ENCODE results near the gene MYO5A.
A peak's percentile ranks its signal among the peaks of the same experiment; 100 is the strongest.
"Not testable (repeated sequence)": the region's sequence is repeated elsewhere in the genome, so short reads cannot be mapped to it uniquely, and the experiment has no call there.

Gene MYO5A

DNA sequence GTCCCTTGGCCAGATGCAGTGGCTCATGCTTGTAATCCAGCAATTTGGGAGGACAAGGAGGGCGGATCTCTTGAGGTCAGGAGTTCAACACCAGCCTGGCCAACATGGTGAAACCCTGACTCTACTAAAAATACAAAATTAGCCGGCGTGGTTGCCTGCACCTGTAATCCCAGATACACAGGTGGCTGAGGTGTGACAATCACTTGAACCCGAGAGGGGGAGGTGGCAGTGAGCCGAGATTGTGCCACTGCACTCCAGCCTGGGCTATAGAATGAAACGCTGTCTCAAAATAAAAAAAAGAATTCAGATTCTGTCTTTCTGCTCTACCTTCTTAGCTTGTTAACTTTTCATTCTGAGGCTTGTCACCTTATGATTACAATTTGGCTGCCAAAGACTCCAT is 22.1 kb downstream of the MYO5A start:
- DNase-seq = no peak

DNA sequence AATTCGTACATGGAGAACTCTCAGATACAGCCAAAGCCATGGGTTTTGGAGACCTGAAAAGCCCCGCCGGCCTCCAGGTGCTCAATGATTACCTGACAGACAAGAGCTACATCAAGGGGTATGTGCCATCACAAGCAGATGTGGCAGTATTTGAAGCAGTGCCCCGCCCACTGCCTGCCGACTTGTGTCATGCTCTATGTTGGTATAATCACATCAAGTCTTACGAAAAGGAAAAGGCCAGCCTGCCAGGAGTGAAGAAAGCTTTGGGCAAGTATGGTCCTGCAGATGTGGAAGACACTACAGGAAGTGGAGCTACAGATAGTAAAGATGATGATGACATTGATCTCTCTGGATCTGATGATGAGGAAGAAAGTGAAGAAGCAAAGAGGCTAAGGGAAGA is 23.5 kb downstream of the MYO5A start:
- no peak for DNase-seq

DNA sequence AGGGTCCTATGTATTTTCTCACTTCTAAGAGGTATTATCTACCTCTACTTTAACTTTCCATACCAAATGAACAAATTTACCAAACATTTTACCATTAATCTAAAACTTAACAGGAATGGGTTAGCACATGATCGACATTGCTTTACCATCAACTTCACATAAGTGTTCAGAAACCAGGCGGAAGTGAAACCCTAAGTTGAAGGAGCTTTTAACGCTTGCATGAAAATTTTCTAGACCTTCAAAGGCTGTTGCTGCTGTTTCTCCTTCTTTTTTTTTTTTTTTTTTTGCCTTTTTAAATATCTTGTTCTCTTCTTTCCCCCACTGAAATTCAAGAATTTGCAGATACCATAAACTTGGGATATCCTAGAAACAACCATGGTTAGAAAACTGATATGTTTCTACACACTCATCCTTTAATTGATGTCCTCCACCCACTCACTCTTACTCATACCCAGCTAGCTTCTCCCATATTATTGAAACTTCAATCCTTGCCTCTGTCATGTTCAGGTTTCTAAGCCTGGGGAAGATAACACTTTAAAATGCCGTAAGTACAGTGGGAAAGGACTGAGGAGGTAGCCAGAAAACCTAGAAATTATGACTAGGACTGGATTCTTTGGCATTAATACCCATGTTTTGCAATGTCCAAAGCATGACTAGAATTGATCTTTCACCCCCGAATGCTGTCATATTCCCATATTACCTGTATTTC is 24.7 kb downstream of the MYO5A start:
- no peak for DNase-seq

DNA sequence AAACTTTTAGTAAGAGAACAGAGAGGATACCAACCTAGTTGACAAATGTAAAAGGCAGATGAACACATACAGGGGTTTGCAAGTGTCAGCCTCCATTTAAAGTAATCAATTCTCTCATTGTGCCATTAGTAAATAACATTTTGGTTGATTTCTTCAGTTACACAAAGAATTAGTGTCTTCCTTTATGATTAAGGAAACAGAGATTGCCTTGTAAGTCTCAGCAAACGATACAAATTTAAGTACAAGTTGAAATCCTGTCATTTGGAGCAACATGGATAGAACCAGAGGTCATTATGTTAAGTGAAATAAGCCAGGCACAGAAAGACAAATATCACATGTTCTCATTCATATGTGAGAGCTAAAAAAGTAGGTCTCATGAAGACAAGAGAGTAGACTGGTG is 26.1 kb downstream of the MYO5A start:
- DNase-seq = no peak

DNA sequence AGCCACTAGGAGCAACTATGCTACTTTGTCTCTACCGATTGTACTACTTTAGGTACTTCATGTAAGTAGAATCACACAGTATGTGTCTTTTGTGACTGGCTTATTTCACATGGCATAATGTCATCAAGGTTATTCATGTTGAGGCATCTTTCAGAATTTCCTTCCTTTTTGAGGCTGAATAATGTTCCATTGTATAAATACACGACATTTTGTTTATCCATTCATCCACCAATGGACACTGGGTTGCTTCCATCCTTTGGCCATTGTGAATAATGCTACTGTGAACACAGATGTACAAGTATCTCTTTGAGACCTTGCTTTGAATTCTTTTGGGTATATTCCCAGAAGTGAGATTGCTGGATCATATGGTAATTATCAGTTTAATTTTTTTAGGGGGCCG is 29.2 kb downstream of the MYO5A start:
- peak in 1 of 51 donors; percentile 32 for DNase-seq

DNA sequence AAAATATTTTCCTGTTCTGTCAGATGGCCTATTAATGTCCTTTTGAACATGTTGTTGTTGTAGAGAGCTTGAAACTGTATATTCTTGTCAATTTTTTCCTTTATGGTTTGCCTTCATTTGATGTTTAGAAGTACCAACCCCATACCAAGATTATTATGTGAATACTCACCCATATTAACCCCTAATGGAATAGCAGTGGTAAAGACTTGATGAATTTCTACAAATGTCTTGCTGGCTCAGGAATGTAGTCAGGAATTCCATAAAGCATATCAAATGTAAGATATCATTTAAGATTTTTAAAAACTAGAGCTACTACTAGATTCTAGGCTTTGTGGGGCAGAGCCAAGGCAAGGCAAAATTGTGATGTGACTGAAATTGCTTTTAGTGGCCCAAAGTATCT is 30.0 kb downstream of the MYO5A start:
- DNase-seq = no peak

DNA sequence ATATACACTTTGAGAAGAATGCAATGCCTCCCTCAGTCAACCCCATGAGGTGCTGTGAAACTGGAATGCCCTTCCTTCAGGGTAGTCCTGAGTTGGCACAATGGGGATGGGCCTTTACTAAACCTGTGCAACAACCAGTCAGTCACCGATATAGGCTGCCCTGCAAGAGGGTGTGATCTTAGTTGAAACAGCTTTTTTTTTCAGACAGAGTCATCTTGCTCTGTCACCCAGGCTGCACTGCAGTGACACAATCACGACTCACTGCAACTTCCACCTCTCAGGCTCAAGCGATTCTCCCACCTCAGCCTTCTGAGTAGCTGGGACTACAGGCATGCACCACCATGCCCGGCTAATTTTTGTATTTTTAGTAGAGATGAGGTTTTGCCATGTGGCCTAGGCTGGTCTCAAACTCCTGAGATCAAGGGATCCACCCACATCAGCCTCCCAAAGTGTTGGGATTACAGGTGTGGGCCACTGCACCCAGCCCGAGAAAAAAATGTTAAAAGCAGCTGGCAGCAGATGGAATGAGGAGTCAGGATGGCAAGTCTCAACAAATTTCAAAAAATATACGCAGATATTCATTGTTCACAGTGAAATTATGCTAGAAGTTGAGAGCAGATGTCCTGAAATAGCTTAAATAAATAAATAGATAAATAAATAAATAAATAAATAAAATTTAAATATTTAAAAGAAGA is 31.8 kb downstream of the MYO5A start:
- DNase-seq = peak in 1 of 51 donors; percentile 43

DNA sequence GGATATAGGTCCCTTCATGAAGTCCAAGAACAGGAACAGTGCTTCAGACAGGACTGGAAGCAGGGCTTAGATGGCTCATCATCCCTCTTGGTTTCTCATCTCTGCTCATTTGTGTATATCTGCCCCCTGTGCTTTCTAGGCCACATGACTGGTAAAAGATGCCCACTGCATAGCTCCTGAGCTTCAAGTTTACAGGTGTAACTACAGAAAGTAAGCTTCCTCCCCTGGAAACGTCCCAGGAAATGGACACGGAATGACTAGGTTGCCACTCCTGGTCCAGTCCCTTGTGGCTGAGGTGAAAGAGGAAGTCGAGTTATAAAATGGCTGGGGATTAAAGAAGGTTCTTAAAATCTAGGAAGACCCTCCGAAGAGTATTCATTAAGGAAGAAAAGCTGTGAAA is 32.5 kb downstream of the MYO5A start:
- no peak for DNase-seq

DNA sequence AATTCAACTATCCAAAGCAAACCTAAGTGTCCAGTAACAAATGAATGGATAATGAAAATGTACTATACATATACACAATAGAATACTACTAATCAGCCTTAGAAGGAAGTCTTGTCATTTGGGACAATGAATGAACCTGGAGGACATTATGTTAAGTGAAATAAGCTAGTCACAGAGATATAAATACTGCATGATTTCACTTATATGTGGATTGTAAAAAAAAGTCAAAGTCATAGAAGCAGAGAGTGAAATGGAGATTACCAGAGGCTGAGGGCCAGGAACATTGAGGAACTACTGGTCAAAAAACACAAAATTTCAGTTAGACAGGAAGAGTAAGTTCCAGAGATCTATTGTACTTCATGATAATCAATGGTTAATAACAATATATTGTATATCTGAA is 33.6 kb downstream of the MYO5A start:
- no peak for DNase-seq

DNA sequence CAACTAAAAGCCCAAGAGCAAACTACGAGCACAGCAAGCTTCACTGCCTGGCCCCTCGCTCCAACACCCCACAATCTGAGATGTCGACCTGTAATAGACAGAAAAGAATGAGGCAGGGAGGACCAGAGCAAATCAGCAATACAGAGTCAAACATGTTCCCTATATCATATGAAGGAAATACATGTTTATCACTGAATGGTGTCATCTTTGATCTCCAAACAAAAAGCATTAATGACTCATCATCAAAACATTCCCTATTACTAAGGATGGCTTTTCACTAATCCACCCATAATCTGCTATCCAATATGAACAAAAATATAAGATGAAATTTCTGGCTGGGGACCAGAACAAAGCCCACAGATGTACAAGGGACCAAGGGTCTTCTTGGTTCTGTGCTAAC is 34.7 kb downstream of the MYO5A start:
- no peak for DNase-seq

DNA sequence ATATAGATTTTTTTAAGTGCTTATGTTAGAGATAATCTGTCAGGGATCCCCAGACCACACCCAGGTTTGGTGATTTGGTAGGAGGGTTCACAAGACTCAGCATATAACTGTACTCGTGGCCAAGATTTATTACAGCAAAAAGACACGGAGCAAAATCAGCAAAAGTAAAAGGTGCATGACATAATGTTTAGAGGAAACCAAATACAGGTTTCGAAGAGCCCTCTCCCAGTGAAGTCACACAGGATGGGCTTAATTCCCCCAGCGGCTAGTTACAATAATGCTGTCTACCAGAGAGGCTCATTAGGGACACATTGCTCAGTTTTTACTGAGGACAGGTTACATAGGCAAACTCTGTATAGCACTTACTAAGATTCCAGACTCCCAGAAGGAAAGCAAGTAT is 36.5 kb downstream of the MYO5A start:
- DNase-seq = no peak

DNA sequence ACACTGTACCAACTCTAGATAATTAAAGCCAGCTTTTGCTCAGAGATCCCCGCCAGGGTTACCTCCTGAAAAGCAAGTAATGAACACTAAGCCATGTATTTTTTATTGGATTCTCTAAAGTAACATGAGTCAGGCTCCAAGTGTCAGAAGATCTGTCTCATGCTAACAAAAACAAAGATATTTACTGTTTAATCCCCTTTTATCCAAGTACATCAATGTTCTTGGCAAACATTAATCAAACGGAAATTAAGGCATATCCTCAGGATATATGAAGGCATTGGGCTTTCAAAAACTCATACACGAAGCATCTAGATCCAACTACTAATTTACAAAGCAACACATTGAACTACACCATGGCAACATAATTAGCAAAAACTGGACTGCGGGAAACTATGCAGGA is 37.2 kb downstream of the MYO5A start:
- no peak for DNase-seq

DNA sequence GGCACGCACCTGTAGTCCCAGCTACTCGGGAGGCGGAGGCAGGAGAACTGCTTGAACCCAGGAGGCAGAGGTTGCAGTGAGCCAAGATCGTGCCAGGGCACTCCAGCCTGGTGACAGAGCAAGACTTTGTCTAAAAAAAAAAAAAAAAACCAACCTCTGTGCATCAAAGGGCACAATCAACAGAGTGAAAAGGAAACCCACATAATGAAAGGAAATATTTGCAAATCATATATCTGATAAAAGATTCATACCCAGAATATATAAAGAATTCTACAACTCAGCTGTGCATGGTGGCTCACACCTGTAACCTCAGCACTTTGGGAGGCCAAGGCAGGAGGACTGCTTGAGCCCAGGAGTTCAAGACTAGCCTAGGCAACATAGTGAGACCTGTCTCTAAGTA is 39.2 kb downstream of the MYO5A start:
- not testable (repeated sequence) for DNase-seq

DNA sequence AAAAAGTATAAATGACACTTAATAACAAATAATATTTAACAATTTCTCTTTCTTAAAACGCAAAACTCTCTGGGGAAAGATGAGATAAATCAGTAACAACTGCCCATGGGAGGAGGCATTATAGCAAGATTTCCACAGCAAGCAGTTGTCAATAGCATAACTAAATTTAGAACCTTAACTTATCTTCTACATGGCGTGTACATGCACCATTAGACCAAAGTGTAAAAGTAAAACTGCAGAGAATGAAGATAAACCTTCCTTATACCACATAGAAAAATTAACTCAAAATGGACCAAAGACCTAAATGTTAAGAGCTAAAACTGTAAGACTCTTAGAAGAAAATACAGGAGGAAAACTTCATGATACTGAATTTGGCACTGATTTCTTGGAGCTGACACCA is 39.9 kb downstream of the MYO5A start:
- DNase-seq = no peak

DNA sequence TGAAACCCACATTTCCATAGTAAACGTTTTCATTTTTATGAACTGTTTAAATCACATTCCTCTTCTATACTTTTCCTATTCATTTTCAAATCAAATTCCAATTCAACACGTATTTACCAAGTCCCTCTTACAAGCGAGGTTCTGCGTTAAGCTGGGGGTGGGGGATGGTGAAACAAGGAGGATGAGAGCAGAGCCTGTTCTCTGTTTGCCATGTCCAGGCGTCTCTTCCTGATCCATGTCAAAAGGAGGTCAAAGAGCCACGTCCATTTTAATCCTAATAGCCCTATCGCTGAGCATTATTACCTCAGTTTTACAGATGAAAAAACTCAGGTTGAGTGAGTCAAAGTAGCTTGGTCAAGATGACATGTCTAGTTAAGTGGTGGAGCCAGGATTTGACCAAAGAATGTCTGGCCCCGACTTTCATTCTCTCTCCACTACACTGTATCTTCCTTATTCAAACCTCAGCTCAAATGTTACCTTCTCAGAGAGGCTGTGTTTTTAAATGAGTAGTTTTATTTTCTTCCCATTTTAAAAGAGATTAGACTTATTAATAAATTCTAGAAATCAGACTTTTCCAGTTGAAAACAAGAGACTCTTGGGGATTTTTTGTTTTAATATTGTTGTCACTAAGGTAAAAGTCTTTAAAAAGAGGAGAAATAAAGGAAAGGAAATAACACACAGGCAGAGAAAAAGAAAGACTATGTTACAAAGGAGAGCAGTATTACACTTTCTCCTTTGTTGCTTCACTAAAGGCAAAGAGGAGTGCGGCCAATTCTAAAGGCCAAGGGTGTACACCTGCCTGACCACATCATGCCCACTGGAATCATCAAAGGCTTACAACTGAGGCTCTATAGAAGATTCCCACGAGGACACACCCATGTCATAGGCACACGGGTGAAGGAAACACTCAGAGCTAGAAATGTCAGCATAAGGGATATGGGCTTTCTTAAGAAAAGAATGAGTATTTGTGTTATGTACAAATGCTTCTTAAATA is 42.4 kb downstream of the MYO5A start:
- peak in 18 of 51 donors; percentile 1 to 67 (median 17) for DNase-seq

DNA sequence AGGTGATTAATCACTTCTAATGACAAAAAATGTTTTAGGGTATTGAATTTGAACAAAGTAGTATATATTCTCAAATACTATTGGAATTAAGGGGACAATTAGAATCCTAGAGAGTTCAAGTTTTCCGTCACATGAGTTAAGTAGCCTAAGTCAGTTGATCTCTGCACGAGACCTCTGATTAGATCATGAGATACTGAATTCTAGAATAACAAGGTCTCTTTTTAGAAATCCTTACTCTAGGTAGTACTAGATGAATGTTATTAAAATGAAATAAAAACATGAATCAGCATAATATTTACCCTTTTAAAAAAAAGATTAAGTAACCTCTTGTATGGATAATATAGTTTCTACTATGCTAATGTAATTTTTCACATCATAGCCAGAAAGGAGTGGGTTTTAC is 43.4 kb downstream of the MYO5A start:
- no peak for DNase-seq

DNA sequence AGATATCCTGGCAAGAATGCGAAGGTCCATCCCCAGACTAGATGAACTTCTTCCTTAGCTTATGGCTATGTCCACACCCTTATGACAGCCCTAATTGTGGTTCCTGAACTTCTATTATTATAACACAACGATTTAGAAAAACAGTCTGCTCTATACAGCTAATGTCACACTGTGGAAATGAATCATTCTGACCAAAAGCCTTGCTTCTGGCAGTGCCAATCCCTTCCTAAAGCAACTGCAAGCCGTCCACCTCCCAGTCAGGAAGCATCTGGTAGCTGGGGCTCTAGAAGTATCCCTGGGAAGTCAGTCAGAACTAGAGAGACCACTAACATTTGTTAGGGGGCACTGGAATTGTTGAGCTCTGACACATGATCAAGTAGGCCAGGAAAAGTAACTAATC is 45.0 kb downstream of the MYO5A start:
- DNase-seq = no peak

DNA sequence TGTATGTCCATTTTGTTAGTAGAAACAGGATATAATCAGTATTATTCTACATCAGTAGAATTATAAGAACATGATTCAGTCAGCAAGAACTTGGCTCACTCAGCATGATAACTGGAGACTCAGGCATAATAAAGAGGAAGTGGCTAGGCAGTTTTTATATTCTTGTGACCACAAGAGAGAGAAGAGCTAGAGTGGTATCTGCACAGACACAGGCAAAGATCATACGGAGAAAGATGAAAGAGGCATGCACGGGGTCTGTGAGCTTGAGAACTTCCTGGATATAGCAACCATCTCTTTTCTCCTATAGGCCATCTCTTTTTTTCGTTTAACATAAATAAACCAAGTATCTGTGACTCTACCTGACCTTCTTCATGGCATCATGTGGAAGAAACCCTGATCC is 46.8 kb downstream of the MYO5A start:
- DNase-seq = no peak

DNA sequence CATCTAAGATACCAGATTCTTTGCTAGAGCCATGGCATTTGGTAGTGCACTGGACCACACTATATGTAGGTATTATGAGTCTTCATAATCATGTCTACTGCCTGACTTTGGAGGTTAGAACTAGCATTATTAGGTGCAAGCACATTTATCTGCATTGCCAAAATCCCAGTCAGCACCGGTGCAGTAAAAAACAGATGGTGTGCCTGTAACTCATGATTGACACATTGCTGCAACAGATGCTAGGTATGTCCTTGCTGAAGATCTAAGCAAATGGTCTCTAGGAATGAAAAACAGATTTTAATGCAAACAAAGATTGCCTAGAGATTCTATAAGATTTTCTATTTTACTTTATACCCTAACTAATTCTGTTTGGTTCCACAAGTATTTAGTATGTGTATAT is 47.7 kb downstream of the MYO5A start:
- no peak for DNase-seq

DNA sequence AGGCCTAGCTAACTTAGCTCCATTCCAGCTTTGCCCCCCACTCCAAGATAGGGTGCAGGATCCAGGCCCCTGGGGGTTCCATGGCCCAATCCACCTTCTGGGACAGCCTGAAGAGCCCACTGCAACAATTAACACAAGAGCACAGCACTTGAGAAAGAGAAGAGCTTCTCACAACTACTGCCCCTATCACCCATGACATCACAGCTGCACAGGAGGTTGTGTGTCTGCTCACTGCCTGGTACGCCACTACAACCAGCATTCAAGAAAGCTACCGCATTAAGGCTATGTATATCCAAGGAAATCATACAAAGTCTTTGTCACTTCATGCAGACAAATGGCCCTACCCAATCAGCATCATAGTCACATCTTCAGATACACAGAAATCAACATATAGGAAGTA is 62.0 kb downstream of the MYO5A start:
- DNase-seq = no peak

DNA sequence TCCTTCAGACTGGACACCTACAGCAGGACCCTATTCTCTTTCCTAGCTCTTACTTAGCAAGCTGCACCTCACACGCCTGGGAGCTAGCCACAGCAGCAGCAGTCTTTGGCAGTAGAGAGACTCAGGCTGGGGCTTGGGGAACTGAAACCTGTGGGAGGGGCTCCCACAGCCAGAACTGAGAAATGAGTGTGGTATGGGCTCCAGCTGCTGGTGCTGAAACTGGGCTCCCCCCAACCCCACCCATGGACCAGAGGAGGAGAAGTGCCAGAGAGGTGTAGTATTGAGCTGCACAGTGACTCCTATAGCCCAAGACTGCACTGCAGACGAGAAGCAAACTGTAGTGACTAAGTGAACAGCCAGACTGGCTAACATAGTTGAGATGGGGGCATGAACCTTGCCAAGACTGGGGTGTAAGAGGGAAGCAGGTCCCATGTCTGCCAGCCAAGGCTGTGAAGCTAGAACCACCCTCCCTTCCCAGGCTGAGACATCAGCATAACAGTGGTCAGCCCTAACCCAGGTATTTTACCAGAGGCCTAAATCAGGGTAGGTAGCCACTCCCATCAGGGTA is 62.5 kb downstream of the MYO5A start:
- DNase-seq = peak in 19 of 51 donors; percentile 6 to 54 (median 15)

DNA sequence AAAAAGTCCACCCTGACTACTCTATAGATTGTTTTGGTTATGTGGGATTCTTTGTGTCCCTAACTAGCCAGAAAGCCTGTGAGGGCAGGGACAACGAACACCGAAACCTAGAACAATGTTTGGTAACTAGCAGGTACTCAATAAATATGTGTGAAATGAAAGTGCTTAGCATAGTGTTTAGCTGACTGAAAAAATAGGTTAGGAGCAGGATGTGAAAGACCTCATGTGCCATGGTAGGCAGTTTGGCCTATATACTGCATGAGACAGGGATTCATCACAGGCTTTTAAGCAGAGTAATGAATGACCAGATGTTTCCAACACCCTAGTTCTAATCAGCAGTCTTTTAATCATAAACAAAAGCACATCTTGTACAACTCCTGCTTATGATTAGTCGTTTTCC is 64.2 kb downstream of the MYO5A start:
- DNase-seq = no peak

All from hypothalamus (tissue), 51 donors.